SH-SY5Y (cell line): Measurements from ENCODE around the gene HILPDA.
"Not testable (repeated sequence)": the region's sequence is repeated elsewhere in the genome, so short reads cannot be mapped to it uniquely, and the experiment has no call there.

ENCODE experiments used
- GATA2 ChIP-seq: IDR thresholded peaks from 2 replicates; pipeline ENCODE4 v1.6.1; 2011; ENCODE audit warnings: mild to moderate bottlenecking, low read depth, low read length
- GATA3 ChIP-seq: IDR thresholded peaks from 2 replicates; pipeline ENCODE4 v1.6.1; 2011; ENCODE audit warnings: low read depth, mild to moderate bottlenecking, low read length, moderate library complexity

HILPDA gene

GRCh38 chr7:128448751-128449302 is 6.9 kb upstream of the HILPDA start:
- no peak for TF ChIP-seq GATA2
- no peak for TF ChIP-seq GATA3

- no peak for TF ChIP-seq GATA3
- TF ChIP-seq GATA2 = no peak
Observed at GRCh38 chr7:128450409-128450808, 5.3 kb upstream of the HILPDA start.

- no peak for TF ChIP-seq GATA2
- no peak for TF ChIP-seq GATA3
Observed at GRCh38 chr7:128450913-128451312, 4.8 kb upstream of the HILPDA start.

GRCh38 chr7:128452552-128452951 is 3.1 kb upstream of the HILPDA start:
- no peak for TF ChIP-seq GATA3
- TF ChIP-seq GATA2 = no peak

GRCh38 chr7:128453836-128454804 is 1.6 kb upstream of the HILPDA start:
- TF ChIP-seq GATA3 (no peak), GATA2 (no peak)

GRCh38 chr7:128454808-128455542 is 703 bp upstream of the HILPDA start:
- TF ChIP-seq GATA2 = no peak
- no peak for TF ChIP-seq GATA3

GRCh38 chr7:128456255-128456725 is 612 bp downstream of the HILPDA start:
- TF ChIP-seq GATA3 (no peak), GATA2 (no peak)

- TF ChIP-seq GATA2 (no peak), GATA3 (no peak)
Observed at GRCh38 chr7:128458956-128459355, 3.3 kb downstream of the HILPDA start.

GRCh38 chr7:128459394-128459878 is 3.8 kb downstream of the HILPDA start:
- TF ChIP-seq GATA3 (no peak), GATA2 (no peak)

- TF ChIP-seq GATA3 = no peak
- no peak for TF ChIP-seq GATA2
Observed at GRCh38 chr7:128462460-128462859, 6.8 kb downstream of the HILPDA start.

- TF ChIP-seq GATA3, GATA2: not testable (repeated sequence)
Observed at GRCh38 chr7:128476402-128477335, 21.0 kb downstream of the HILPDA start, which contains the start of gene METTL2B. METTL2B (plus strand) TSS chr7:128476748; CDS start chr7:128476766, 18 bp downstream.

GRCh38 chr7:128497405-128497804 is 41.7 kb downstream of the HILPDA start:
- TF ChIP-seq GATA3 = no peak
- TF ChIP-seq GATA2 = no peak
